ENCODE measurements around the gene AQP10.

AQP10 gene

DNA sequence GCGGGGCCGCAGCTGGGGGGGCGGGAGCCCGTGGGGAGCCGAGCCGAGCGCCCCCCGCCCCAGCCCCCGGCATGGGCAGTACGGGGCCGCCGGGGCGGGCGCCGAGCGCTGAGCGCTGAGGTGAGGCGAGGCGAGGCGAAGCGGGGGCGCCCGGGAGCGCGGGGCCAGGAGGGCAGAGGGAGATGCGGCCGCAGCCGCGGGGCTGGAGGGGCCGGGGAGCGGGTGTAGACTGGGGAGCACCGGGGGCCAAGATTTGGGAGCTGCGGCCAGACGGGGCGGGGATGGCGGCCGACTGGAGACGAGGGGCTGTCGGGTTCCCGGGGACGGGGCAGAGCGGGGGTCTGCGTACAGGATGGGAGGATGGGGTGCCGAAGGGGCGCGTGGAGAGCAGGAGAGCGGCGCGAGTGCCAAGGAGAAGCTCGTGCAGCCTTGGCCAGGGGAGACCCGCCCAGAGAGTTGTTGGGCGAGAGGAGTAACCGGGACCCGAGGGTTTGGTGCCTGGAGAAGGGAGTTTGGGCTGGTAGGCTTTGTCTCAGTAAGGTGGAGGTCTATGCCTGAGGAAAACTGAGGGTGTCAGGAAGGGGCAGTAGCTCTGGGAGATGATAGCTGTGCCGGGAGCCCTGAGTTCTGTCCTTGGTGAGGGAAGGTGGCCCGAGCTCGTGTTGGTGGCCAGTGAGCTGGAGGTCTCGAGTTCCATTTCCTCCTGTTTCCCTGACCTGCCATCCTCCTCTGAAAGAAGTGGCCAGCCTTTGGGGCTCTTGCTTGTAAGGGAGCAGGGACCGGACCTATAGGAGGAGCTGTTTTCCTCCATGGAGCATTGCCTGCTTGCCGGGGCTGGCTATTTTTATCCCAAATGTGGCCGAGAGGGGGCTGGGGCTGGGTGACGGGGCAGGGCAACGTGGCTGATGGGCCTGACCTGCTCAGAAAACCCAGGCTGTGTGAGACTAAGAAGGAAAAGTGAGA is 5.0 kb downstream of the AQP10 start:
- TF ChIP-seq, protein P1, sequence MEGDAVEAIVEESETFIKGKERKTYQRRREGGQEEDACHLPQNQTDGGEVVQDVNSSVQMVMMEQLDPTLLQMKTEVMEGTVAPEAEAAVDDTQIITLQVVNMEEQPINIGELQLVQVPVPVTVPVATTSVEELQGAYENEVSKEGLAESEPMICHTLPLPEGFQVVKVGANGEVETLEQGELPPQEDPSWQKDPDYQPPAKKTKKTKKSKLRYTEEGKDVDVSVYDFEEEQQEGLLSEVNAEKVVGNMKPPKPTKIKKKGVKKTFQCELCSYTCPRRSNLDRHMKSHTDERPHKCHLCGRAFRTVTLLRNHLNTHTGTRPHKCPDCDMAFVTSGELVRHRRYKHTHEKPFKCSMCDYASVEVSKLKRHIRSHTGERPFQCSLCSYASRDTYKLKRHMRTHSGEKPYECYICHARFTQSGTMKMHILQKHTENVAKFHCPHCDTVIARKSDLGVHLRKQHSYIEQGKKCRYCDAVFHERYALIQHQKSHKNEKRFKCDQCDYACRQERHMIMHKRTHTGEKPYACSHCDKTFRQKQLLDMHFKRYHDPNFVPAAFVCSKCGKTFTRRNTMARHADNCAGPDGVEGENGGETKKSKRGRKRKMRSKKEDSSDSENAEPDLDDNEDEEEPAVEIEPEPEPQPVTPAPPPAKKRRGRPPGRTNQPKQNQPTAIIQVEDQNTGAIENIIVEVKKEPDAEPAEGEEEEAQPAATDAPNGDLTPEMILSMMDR (IDR thresholded peaks at IDR 0.05; ENCODE audit: low read depth, low read length): peak; percentile 75
- peak; percentile 92 for DNase-seq (ENCODE audit: low read depth in 2 of 2)
- H3K4me3 ChIP-seq (replicated peaks in 1 of 2; ENCODE audit: low read depth in 2 of 2, low read length in 2 of 2): peak overlapping the region; percentile 85 to 96

DNA sequence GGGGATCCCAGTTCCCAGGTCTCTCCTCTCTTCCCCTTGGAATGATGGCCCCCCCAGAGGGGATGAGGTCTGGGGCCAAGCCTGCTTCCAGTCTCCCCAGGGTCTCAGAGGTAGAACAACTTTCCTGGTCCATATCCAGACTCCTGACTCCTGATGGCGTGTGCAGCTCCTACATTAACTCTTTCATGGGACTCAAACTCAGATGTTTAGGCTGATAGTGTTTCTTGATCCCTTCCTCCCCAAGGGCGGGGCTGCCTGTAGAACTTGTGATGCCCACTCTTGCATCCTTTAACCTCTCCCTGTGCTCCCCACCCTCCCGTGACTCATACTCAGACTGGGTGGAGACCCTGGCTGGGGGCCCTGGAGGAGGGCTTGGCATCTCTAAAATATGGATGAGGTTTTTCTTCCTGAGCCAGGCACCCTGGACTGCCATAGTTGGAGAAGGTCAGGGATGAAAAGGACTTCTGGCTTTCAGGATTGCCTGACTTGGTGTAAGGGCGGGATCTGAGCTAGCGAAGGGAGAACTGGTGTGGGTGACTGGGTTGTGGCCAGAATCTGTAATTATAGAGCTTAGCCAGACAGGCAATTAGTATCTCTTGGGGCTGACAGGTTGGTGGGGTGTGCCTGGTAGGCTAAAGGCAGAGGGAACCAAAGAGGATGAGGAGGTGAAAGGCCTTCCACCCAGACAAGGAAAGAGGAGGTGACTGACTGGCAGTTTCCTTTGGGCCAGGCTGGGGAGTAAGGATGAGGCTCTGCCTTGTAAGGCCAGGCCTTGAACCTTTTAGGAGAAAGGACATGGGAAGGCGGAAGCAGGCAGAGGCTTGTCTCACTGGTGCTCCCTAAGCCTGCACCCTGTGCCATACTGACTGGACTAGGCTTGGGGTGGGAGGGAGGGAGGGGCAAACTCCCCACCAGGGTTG is 5.9 kb downstream of the AQP10 start:
- peak; percentile 79 to 86 for DNase-seq (ENCODE audit: low read depth in 2 of 2)
- TF ChIP-seq, protein P1 (IDR thresholded peaks at IDR 0.05; ENCODE audit: low read depth, low read length): no peak
- H3K4me3 ChIP-seq (replicated peaks in 1 of 2; ENCODE audit: low read depth in 2 of 2, low read length in 2 of 2): peak overlapping the region; percentile 85 to 96

DNA sequence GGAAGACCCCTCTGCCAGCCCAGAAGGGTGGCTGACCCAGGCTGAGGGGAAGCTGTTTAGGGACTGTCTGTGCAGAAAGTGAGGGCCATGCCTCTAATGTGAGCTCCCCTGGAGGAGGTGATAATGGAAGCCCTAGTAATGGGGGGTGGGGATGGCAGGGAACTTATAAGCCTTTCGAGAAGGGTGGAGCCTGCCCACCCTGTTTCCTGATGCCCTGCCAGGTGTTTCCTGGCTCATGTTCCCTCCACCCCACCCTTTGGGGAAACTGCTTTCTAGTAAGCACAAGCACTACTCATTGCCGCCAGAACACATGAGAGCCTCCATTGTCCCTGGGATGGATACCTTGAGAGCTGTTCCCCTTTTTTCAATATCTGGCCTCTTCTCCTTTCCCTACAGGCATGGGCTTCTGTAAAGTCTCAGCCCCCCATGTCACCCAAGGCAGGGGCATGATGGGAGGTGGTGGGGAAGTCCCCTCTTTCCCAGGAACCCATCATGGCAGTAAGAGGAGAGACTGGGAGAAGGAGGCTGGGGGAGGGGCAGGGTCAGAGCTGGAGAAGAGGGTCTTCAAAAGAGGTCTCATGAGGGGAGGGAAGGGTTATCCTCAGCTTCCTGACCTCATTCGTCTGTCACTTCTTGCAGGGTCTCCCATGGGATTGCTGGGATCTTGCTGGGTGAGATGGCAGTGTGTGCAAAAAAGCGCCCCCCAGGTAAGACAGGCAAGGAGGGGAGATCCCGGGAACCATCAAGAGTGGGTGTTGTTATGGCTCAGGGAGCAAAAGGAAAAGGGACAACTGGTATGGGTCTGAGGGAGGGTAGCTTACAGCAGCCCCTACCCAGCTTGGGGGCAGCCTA is 6.8 kb downstream of the AQP10 start:
- DNase-seq (ENCODE audit: low read depth in 2 of 2): no peak
- peak overlapping the region; percentile 34 for H3K4me3 ChIP-seq (replicated peaks in 1 of 2; ENCODE audit: low read depth in 2 of 2, low read length in 2 of 2)
- TF ChIP-seq, protein P1 (IDR thresholded peaks at IDR 0.05; ENCODE audit: low read depth, low read length): no peak

DNA sequence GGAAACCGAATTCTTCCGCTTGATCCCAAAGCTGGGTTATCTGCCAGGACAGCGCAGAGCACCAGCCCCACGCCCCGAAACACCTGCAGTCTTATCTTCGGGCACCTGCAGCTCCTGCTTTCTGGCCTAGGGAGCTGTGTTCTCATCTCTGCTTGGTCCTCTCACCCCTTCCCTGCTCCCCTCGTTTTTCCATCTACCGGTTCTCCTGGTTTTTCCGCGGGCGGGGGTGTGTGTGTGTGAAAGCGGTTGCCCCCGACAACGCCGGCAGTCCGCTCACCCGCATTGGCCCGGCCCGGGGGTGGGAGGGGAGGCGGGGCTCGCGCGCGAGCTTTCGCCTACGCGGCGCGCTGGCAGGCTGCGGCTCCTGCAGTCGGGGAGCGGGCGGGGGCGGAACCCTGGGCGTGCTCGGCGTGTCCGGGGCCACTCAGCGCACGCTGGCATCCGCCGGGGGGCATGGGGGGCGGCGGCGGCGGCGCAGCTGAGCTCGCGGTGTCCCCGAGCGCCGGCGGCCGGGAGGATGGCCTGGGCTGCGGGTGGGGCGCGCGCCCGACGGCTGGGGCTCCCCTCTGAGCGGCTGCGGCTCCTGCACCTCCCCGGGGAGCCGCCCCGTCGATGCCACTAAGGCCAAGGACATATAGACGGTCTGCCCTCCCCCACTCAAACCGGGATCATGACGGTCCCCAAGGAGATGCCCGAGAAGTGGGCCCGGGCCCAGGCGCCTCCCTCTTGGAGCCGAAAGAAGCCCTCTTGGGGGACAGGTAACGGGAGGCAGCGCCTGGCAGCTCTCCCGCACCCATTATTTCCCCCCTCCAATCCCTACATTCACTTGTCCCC is 7.6 kb downstream of the AQP10 start:
- peak; percentile 53 to 78 for DNase-seq (ENCODE audit: low read depth in 2 of 2)
- peak overlapping the region; percentile 34 for H3K4me3 ChIP-seq (replicated peaks in 1 of 2; ENCODE audit: low read depth in 2 of 2, low read length in 2 of 2)

DNA sequence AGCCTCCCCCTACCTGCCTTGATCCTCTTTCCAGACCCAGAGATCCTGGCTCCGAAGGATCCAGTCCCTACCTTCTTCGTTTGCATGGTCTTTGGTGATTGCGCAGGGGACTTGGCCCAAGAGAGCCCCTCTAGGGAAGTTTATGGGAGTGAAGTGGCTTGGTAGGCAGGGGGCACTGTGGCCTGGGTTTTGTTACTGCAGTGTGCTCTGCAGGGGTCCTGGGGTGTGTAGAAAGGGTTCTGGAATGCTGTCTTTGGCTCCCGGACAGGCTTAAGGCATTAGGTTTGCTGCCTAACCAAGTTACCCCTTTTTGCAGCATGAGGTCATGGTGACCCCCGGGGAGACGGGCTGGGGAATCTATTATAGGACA is 8.2 kb downstream of the AQP10 start:
- DNase-seq (ENCODE audit: low read depth in 2 of 2): no peak
- TF ChIP-seq, protein P1 (IDR thresholded peaks at IDR 0.05; ENCODE audit: low read depth, low read length): peak; percentile 5
- peak overlapping the region in 1 of 2 donors; percentile 32 for H3K4me3 ChIP-seq (replicated peaks in 1 of 2; ENCODE audit: low read depth in 2 of 2, low read length in 2 of 2)

More for the DNA sequence above, 7.6 kb downstream of the AQP10 start:
- TF ChIP-seq, protein P1 (IDR thresholded peaks at IDR 0.05; ENCODE audit: low read depth, low read length): no peak
